ENCODE data around the gene PHKG2.

Gene PHKG2

GRCh38 chr16:30767767-30768465 lies 19.7 kb downstream of the PHKG2 start:
- DNase-seq (ENCODE audit: low read depth, low spot score), result no peak
- H3K4me3 ChIP-seq (ENCODE audit: low read depth, low read length), result no peak overlapping the region
- POLR2A ChIA-PET, result interaction anchor here (0.7 kb wide), 2 partner anchors 10 to 21 kb away, joined by 3 read pairs; no protein-coding TSS in a partner anchor
- CTCF ChIA-PET, result interaction anchor here (1.0 kb wide), 1 partner anchor 21 kb away, joined by 3 read pairs; no protein-coding TSS in a partner anchor
- no peak for TF ChIP-seq CTCF (IDR thresholded peaks at IDR 0.05; ENCODE audit: insufficient read depth, low read length, missing control alignments)

- DNase-seq (ENCODE audit: low read depth, low spot score), result no peak
- ChIA-PET POLR2A (interaction anchor here (0.7 kb wide), 1 partner anchor 21 kb away, joined by 3 read pairs; no protein-coding TSS in a partner anchor), CTCF (no interaction called here)
- H3K4me3 ChIP-seq (ENCODE audit: low read depth, low read length), result no peak overlapping the region
- no peak for TF ChIP-seq CTCF (IDR thresholded peaks at IDR 0.05; ENCODE audit: insufficient read depth, low read length, missing control alignments)
These were observed 20.5 kb downstream of the PHKG2 start for GRCh38 chr16:30768583-30769181.

- ChIA-PET CTCF (interaction anchor here (0.7 to 1.0 kb wide), 2 partner anchors 10 to 25 kb away, joined by 3 read pairs; no protein-coding TSS in a partner anchor), POLR2A (no interaction called here)
- no peak for DNase-seq (ENCODE audit: low read depth, low spot score)
- H3K4me3 ChIP-seq (ENCODE audit: low read depth, low read length), result no peak overlapping the region
- no peak for TF ChIP-seq CTCF (IDR thresholded peaks at IDR 0.05; ENCODE audit: insufficient read depth, low read length, missing control alignments)
These were observed 21.3 kb downstream of the PHKG2 start for GRCh38 chr16:30769379-30770089.

GRCh38 chr16:30771726-30772125 lies 23.5 kb downstream of the PHKG2 start:
- H3K4me3 ChIP-seq (ENCODE audit: low read depth, low read length), result no peak overlapping the region
- ChIA-PET POLR2A (no interaction called here), CTCF (no interaction called here)
- DNase-seq (ENCODE audit: low read depth, low spot score), result no peak
- TF ChIP-seq CTCF (IDR thresholded peaks at IDR 0.05; ENCODE audit: insufficient read depth, low read length, missing control alignments), result no peak

GRCh38 chr16:30773826-30774225 lies 25.6 kb downstream of the PHKG2 start:
- TF ChIP-seq CTCF (IDR thresholded peaks at IDR 0.05; ENCODE audit: insufficient read depth, low read length, missing control alignments), result no peak
- H3K4me3 ChIP-seq (ENCODE audit: low read depth, low read length), result no peak overlapping the region
- ChIA-PET CTCF (interaction anchor here (1.2 to 2.2 kb wide), 3 partner anchors 9 to 128 kb away, joined by 3 to 11 read pairs (median 6); no protein-coding TSS in a partner anchor), POLR2A (interaction anchor here (1.9 kb wide), 1 partner anchor 14 kb away, joined by 8 read pairs; no protein-coding TSS in a partner anchor)
- DNase-seq (ENCODE audit: low read depth, low spot score), result no peak

Data from AG04449 (cell line).